ENCODE data around the gene FAF1. TPM values are rescaled to one million over a fixed set of nuclear protein-coding genes. Genes with fewer than 3 reads are reported as not detected.

The FAF1 gene
- total and polyA plus RNA-seq, 9 donors: 23.1 to 76.0 (median 57.1) TPM

DNA sequence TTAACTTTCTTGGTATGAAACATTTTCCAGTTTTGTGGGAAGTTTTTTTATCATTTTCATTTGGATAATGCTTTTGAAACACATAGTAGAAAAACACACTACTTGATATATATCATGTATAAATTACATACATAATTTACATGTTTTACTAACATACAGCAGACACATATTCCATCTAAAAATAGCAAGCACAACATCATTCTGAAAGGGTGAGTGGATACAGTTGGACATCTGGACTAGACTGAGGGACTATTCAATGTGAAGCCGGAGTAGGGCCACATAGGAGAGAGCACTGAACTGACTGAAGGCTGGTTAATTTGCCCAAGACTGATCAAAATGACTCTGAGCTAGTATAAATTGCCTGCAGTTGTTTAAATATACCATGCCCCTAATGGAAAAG, 21.7 kb upstream of the FAF1 start:
- H3K4me1 ChIP-seq (ENCODE audit: insufficient read depth): peaks cover 2% of the 10 kb centered on the region
- no peak overlapping the region for H3K4me3 ChIP-seq
- H3K9me3 ChIP-seq: no peaks in the 10 kb centered on the region
- intact Hi-C loops (cut with DNase I): no loop called here
- no peaks in the 10 kb centered on the region for H3K27me3 ChIP-seq
- no peaks in the 10 kb centered on the region for H3K36me3 ChIP-seq
- H3K27ac ChIP-seq: peak overlapping the region in 1 of 2 donors; percentile 99
- TF ChIP-seq EP300 (IDR thresholded peaks at IDR 0.05) (no peak), POLR2A (IDR thresholded peaks at IDR 0.05) (no peak)
- TF ChIP-seq, protein P1, sequence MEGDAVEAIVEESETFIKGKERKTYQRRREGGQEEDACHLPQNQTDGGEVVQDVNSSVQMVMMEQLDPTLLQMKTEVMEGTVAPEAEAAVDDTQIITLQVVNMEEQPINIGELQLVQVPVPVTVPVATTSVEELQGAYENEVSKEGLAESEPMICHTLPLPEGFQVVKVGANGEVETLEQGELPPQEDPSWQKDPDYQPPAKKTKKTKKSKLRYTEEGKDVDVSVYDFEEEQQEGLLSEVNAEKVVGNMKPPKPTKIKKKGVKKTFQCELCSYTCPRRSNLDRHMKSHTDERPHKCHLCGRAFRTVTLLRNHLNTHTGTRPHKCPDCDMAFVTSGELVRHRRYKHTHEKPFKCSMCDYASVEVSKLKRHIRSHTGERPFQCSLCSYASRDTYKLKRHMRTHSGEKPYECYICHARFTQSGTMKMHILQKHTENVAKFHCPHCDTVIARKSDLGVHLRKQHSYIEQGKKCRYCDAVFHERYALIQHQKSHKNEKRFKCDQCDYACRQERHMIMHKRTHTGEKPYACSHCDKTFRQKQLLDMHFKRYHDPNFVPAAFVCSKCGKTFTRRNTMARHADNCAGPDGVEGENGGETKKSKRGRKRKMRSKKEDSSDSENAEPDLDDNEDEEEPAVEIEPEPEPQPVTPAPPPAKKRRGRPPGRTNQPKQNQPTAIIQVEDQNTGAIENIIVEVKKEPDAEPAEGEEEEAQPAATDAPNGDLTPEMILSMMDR (IDR thresholded peaks at IDR 0.05): no peak
- DNase-seq: no peak
- WGBS, 3 donors: 75 to 77% (median 76%) methylated on average over 1 of the region's 1 CpG

DNA sequence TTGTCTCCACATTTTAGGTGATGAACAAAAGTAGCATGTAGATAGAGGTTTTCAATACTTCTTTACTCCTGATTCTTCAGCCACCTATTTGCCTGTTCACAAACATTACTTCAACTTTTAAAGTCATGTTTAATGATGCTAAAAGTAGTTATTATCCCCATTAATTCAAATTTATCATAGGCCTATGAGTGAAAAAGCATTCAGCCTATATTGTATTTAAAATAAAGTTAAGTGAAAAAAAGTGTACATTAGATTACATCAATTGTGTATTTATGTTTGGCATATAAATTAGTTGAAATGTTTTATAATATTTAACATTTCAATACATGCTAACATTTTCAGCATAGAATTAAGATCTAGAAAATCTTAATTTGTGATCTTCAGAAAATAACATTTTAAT, 20.4 kb upstream of the FAF1 start:
- H3K27me3 ChIP-seq: no peaks in the 10 kb centered on the region
- no peak overlapping the region for H3K4me3 ChIP-seq
- intact Hi-C loops (cut with DNase I): no loop called here
- peak overlapping the region in 1 of 2 donors; percentile 99 for H3K27ac ChIP-seq
- no peaks in the 10 kb centered on the region for H3K36me3 ChIP-seq
- no peak for TF ChIP-seq EP300 (IDR thresholded peaks at IDR 0.05)
- TF ChIP-seq, protein P1 (IDR thresholded peaks at IDR 0.05): no peak
- no peak for TF ChIP-seq POLR2A (IDR thresholded peaks at IDR 0.05)
- H3K4me1 ChIP-seq (ENCODE audit: insufficient read depth): peaks cover 3% of the 10 kb centered on the region
- no peaks in the 10 kb centered on the region for H3K9me3 ChIP-seq
- no peak for DNase-seq

DNA sequence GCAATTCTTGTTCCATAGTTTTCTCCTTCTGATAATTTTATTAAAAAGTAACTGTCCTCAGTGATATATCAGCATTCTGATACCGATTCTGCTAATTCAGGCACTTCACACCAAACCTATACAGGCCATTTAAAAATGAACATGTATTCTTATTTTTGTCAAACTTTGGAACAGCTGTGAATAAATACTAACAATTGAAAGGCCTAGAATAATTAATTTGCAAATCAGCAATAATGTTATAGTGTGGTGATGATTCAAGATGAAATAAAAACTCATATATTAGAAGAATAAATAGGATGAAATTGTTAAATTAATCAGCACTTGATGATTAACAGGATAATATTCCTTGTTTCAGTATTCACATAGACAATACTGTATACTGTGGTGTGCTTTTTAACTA, 19.9 kb upstream of the FAF1 start:
- no peaks in the 10 kb centered on the region for H3K9me3 ChIP-seq
- H3K4me1 ChIP-seq (ENCODE audit: insufficient read depth): peaks cover 2% of the 10 kb centered on the region
- DNase-seq: no peak
- no peaks in the 10 kb centered on the region for H3K36me3 ChIP-seq
- intact Hi-C loops (cut with DNase I): loop anchor here in 1 of 4 donors (10.0 kb wide), 1 partner anchor 1945 kb away; the partner anchor contains the start of genes ECHDC2 and SCP2
- no peak overlapping the region for H3K4me3 ChIP-seq
- peak overlapping the region in 1 of 2 donors; percentile 99 for H3K27ac ChIP-seq
- TF ChIP-seq POLR2A (IDR thresholded peaks at IDR 0.05): no peak
- no peaks in the 10 kb centered on the region for H3K27me3 ChIP-seq
- WGBS, 3 donors: 45 to 69% (median 59%) methylated on average over 1 of the region's 1 CpG

DNA sequence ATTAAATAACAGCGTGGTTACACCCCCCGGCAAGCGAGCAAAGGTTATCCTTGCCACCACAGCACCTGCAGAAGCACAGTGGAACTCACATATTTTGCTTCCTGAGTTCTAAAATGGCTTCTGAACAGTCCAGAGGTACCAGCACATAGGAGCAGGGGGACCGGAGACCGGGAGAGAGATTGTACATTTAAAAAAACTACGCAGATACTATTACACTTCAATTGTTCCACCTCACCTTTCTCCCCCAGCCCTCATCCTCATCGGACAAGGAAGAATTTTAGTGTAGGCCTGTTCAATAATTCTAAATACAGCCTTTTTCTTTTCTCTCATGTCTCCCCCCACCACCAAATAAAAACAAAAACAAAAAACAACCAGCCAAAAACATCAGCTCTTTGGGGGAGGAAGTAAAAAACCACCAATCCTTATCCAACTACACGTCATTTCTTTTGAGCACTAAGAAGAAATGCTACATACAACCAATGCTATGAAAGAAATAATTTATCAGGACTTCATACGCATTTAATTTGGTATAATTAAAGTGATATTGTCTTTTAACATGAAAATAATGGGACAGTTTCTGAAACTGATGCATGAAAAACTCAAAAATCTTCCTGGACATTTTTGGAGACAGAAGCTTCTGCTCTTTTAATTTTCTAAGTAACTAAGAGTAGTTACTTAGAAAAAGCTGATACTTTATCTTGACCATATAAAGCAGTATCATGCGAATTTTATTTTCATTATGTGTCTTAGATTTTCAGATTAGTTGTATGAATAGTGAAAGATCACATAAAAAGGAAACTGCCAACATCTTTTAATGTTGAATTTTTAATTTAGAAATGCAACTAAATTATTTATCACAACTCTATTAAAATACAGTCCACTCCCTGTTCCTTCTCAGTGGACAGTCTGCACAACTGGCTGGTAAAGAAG, 19.1 kb upstream of the FAF1 start:
- intact Hi-C loops (cut with DNase I): loop anchor here in 1 of 4 donors (10.0 kb wide), 1 partner anchor 1946 kb away; the partner anchor contains the start of genes ECHDC2 and SCP2
- Histone ChIP-seq H3K9me3 (no peaks in the 10 kb centered on the region), H3K4me1 (ENCODE audit: insufficient read depth) (peaks cover 2% of the 10 kb centered on the region), H3K27me3 (no peaks in the 10 kb centered on the region), H3K36me3 (no peaks in the 10 kb centered on the region), H3K27ac (peak overlapping the region; percentile 97 to 99), H3K4me3 (peak overlapping the region; percentile 83)
- 17 to 35% (median 30%) methylated on average over 10 of the region's 10 CpGs for WGBS, 3 donors
- TF ChIP-seq EP300 (IDR thresholded peaks at IDR 0.05): no peak
- TF ChIP-seq POLR2A (IDR thresholded peaks at IDR 0.05): no peak
- TF ChIP-seq, protein P1 (IDR thresholded peaks at IDR 0.05): no peak
- peak in 2 of 5 donors; percentile 23 to 30 for DNase-seq

Data from ovary (tissue), 9 donors.